COR-L47 (cell line): ENCODE results near the gene MAPK4.
"Not testable (repeated sequence)": the region's sequence is repeated elsewhere in the genome, so short reads cannot be mapped to it uniquely, and the experiment has no call there.

Experiments
- DNase-seq: peaks from one replicate; lab custom pipeline; 2025; lab: John Stamatoyannopoulos, UW

MAPK4 gene

DNA sequence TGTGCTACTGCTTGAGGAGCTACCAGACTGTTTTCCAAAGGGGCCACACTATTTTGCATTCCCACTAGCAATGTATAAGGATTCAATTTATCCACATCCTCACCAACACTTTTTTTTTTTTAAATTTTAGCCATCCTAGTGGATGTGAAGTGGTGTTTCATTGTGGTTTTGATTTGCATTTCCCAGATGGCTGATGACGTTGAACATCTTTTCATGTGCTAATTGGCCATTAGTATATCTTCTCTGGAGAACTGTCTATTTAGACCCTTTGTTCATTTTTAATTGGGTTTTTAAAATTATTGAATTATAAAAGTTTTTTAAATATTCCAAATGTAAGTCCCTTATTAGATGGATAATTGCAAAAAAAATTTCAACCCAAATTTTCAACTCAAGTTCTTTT, 121.1 kb downstream of the MAPK4 start:
- no peak for DNase-seq

DNA sequence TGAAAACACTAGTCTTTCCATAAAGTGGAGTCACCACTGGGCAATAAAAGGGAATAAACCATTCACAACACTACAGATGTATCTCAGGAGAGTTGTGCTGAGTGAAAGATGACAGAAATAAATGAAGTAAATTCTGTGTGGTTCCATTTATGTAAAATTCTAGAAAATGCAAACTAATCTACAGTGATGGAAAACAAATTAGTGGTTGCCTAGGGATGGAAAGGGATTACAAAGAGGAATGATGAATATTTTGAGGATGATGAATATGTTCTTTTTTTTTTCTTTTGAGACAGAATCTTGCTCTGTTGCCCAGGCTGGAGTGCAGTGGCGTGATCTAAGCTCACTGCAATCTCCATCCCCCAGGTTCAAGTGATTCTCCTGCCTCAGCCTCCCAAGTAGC, 123.0 kb downstream of the MAPK4 start:
- no peak for DNase-seq

DNA sequence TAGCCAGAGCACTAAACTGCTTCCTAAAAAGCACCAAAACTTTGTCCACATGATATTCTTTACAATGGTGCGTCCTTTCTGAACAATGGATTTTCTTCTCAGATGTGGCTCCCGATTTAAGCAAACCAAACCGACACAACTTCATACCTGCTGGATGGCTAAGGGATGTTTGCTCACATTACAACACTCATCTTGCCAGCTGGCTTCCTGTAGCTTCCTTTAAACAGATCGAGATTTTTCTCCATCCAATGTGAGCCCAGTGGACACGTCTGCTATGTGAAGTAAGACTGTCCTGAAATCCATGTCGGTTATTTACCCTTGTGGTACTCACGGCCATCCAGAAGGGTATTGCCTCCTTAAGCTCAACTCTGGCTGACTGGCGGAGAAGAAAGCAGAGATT, 126.5 kb downstream of the MAPK4 start:
- DNase-seq, result no peak

DNA sequence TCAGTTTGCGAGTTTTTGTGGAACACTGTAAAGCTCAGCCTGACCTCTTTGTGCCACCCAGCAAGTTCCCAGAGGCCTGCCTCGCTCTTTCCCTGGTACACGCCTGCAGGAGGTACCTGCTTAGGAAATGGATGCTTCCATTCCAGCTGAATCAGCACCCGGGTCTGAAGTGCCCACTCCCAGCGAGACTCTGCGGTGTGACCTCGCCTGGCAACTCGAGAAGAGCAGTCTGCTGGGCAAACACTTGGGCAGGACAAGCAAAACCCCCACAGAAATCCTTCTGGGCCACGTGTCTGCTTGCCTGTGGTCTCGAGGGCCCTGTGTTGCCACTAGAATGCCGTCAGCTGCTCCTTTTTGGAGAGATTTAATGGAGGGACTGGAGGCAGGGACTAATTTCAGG, 127.6 kb downstream of the MAPK4 start:
- DNase-seq, result no peak

DNA sequence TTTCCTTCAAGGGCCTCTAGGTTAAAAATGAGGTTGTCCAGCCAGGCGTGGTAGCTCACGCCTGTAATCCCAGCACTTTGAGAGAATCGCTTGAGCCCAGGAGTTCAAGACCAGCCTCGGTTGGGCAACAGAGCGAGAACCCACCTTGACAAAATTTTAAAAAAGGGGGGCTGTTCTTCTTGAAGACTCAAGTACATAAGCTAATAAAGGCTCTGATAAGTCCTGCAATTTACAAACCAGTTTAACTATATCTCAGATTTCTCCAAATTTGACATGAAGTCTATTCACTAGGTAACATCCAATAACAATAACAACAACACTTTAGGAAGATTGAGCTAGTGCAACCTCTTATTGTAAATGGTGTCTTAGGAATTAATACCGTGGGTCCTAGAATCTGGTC, 129.7 kb downstream of the MAPK4 start:
- no peak for DNase-seq

DNA sequence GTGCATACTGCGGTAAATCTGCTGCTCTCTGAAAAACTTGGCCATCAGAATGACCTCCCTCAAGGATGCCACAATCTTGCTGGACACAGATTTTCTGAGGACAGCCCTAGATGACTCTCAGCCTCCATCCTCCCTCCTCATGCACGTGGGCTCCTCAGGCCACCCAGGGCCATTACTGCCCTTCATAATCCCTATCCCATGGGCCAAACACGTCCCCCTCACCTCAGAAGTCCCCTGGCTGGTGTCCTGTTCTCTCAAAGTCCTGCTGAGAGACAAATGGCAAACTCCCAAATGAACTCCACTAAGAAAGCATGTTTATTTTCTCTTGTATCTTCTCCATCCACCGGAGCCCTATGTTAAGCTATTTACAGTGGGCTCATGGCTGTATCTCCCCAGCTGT, 134.3 kb downstream of the MAPK4 start:
- DNase-seq, result no peak

DNA sequence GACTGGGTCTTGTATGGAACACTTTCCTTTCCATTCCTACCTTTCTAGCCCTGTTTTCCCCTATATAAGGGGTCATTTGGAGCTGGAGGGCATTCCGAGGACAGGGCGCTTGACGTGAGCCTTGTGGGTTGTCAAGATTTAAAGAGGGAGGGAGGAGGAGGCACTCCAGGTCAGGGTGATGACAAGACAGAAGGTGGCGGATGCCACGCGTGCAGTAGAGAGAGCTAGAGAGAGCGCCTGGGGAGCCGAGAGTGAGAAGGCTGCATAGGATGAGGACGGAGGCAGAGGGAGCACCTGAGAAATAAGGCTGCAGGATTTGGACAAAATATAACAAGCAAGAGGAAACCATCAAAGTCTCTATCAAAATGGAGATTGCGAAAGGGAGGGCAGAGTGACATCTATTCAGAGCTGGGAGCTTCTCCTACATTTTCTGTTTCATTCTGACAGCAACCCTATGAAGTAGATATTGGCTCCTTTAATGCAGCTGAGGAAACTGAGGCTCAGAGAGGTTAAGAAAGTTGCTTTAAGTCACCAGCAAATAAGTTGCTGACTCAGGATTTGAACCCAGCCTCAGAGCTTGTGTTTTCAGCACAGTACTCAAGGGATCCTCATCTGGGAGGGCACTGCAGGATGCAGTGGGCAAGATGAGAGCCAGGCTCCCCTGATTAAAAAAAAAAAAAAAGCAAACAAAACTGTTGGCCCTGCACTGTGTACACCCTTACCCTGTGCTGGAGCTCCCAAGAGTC, 135.7 kb downstream of the MAPK4 start:
- no peak for DNase-seq

DNA sequence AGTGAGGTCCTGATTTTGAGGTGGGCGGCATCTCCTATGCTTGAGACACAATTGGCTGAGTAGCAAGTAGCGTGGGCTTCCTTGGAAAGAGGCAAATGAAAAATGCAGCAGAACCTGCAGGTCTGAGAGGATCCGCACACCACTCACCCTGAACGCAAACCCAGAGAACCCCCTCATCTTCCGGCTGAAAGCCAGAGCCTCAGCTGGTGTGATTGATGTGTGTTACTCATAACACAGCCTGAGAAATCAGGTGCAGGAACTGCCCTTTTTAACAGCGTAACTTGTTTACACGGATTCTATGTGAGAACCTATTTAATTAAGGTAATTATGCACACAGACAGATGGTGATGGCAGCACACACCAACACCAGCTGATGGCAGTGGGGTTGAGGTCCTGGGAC, 136.5 kb downstream of the MAPK4 start:
- DNase-seq, result peak; percentile 50

DNA sequence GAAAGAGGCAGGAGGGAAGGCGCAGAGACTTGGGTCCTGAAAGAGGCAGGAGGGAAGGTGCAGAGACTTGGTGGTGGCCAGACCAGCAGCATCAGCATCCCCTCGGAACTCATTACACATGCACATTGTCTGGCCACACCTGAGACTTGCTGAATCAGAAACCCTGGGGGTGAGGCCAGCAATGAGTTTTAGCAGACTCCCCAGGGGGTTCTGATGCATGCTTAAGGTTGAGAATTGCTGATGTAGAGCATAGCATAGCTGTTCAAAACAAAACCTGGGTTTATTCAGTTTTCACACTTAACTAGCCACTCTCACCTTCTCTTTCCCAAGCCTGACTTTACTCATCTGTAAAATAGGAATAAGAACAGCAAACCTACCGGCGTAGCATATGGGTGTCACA, 137.0 kb downstream of the MAPK4 start:
- DNase-seq, result peak; percentile 41

DNA sequence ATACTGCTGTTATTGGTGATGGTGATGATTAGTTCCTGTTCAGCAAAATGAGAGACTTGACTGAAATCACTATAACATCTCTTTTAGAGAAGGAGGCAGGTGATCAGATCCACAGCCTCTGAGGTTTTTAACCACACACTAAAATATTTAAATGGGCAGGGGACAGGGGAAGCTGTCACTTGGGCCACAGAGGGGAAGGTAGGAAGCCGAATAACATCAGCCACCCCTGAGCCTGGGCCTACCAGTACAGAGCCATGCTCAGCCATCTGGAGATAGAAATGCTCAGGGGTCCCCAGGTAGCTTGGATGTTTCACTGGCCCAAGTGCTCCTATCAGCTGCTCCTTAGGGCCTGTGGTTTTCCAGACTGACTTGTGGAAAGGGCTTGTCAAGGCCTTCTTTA, 137.6 kb downstream of the MAPK4 start:
- no peak for DNase-seq

DNA sequence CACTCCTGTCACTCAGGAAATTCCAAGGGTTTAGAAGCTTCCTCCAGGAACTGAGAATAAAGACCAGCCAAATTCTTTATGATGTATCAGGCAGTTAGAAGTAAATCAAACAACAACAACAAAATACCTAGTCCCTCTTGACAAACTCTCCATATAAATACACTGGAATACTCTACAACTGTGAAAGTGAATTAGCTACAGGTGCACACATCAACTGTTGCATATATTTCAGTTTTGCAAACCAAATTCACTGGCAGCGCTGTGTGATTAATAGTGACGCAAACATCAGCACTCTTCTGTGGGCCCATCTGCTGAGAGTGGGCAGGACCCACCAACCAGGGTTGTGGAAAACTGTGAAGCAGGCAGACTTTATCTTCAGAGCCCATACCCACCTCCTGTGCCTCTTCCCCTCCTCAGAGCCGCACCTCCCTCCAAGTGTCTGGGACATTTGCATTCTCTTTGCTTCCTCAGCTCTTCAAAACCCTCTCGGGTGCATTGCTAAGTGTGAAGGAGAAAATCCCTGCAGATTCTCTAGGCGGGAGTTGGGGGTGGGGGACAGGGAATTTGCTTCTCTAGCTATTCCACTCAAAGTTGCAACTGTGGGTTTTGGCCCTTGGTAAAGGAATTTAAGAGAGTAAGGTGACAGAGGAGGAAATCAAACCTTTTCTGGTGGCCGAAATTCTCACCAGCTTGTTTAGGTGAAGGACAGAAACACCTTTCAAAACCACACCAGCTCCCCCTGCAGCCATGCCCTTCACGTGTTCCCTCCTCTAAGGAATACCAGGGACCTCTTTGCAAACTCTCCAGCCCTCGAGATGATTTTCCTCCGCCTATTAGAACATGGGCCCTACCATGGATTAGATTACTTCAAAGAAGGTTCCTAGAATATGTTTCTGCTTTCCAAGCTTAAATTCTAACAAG, 140.6 kb downstream of the MAPK4 start:
- no peak for DNase-seq

DNA sequence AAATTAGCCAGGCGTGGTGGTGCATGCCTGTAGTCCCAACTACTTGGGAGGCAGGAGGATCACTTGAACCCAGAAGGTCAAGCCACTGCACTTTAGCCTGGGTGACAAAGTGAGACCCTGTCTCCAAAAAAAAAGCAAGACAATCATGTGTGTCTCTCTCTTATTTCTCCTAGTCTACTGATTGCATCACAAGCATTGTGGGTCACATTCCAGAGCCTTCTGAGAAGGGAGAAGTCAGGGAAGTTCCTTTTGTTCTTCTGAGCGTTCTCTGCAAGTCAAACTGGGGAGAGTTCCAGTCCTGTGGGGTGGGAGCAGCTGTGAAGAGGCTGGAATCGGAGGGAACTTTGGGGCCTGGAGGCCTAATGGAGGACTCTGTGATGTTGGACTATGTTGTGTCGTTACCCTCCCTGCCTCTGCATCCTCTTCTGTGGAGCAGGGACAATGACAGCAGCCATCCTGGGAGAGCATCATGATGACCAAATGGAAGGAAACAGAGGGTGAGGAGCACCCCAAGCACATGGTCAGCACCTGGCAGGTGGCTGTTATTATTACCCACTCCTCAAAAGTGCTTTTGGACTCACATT, 144.6 kb downstream of the MAPK4 start:
- no peak for DNase-seq

DNA sequence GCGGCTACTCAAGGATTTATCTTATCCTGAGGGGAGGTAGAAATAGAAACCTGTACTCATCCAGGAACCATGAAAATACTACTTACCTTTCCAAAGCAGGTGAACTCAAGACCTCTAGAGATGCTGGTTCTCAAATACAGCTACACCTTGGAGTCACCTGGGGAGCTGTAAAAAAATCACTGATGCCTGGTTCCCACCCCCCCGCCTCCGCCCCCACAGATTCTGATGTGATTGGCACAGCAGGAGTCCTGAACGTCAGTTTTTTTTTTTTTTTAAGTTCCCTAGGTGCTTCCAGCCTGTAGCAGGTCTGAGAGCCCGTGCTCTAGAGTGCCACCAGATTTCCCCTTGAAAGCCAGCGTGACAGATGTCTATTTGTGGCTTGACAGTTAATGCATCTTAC, 146.3 kb downstream of the MAPK4 start:
- DNase-seq, result peak; percentile 85

DNA sequence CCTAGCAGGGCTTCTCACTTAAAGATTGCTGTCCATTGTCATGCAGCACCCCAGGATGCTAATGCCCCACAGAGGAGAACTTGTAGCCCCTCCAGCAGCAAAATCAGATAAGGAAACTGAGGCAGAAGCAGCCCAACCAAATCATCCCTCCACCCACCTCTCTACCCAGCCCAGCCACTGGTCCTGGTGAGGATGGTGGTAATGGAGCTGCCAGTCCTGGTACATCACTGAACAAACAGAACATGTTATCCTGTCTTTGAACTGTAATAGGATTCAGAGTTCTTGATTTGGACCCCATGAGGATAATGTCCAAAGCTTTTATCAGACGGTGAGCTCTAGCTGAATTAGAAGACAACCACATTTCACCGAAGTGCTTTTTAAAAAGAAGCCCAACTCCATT, 146.8 kb downstream of the MAPK4 start:
- no peak for DNase-seq

DNA sequence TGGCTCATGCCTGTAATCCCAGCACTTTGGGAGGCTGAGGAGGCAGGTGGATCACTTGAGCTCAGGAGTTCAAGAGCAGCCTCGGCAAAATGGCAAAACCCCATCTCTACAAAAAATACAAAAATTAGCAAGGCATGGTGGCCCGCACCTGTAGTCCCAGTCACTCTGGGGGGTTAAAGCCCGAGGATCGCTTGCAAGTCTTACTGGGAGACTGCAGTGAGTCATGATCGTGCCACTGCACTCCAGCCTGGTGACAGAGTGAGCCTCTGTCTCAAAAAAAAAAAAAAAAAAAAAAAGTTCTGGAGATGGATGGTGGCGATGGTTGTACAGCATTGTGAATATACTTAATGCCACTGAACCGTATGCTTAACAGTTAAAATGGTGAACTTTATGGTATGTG, 147.4 kb downstream of the MAPK4 start:
- not testable (repeated sequence) for DNase-seq

DNA sequence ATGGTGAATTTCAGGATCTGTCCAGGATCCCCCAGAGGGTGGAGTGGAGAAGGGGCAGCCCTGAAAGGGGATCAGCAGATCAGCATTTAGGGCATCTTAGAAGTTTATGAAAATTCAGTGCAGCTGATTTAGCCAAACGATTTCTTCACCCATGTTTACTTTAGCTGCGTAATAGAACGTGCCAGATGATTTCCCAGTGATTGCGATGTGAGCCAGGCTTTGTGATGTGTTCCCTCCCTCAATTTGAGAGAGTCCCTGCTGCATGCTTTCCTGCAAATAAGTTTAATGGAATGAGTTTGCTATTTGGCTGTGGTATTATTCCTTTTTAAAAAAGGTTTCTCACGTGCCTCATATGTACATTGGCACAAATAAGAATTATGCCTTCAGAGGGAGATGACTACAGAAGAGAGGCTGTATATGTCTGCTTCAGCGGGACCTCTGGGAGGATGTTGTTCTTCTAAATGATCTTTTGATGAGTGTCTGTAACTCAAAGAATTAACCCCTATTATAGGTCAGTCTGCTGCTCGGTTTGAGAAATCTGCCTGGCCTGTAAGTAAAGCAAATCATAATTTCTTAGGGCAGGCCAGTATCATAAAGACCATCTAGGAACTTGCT, 148.1 kb downstream of the MAPK4 start:
- DNase-seq, result peak; percentile 47

DNA sequence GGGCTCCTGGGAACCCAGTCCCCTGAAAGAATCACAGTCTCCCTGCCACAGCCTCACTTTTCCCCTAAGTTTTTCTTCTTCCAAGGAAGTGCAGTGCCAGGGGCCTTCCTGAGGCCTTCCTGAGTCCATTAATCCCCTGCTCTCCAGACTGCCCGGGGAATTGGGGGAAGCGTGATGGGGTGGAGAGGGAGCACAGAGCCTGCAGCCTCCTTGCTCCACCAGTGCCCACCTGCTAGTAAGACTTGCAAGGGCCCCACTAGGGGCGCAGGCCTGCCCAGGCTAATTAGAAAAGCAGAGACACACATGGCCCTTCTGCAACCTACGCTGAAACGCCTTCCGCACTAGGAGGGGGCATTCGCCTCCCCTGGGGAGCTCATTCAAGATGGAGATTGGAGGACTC, 149.3 kb downstream of the MAPK4 start:
- no peak for DNase-seq

DNA sequence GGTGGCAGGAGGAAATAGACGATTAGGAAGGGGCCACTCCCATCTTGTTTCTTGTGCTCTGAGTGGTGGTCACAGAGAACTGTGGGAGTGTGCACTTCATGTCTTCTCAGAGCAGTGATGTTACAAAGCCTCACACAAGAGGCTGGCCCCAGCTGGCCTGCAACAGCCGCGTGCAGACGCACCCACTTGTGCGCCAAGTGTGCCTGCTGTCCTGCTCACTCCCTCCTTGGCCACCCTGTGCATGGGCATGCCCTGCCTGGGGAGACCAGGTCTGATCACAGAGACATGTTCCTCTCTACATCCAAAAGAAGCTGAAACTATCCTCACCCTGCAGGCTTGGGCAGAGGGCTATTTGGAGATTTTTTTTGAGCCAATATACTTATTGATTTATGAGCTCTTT, 151.5 kb downstream of the MAPK4 start:
- peak; percentile 91 for DNase-seq

DNA sequence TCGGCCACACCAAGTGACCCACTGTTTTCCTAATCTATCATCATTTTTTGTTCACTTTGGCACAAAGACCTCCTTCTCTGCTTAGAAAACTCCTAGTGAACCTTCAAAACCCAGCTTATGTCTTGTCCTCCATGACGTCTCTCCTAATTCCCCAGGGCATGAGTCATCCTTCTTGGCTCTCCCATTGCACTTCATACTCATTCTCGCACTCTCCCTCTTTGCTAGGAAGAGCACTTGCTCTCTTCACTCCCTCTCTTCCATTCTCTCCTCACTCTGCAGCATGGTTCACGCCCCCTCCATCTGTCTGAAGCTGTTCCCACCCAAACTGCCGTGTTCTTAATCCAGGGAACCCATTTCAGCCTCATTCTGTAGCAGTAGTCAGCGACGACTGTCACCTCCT, 156.0 kb downstream of the MAPK4 start:
- DNase-seq, result no peak

DNA sequence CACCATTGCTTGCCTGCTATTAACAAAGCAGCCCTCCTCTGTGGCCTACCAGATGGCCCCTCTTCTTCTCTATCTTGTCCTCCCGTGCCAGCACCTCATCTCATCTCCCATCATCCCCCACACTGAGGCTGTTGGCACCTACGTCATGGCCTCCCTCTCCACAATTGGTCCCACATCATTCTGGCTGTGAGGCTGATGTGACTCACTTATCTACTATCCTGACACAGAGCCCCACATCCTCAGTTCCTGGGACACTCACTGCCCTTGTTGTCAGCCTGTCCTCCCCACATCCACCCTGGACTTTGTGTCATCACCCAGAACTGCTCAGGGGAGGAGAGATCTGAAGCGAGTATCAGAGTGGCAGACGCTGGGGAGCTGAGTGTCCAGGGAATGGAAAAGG, 157.0 kb downstream of the MAPK4 start:
- no peak for DNase-seq

DNA sequence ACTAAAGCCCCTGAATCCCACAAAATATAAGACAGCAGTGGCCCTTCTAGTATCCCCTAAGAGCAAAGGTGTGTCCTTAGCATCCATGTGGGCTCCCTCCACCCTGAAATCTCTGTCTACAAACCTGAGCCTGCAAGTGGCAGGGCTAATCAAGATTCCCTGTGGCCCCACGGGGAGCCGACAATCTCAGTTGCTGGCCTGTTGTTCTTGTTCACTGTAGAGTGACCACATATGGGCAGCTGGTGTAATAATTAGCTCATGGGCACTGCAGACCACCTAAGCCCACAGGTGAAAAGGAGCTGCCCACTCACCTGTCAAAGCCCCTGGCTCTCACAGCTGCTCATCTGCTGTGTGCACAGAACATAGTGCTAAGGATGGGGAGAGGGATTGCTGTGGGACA, 157.7 kb downstream of the MAPK4 start:
- DNase-seq, result no peak

DNA sequence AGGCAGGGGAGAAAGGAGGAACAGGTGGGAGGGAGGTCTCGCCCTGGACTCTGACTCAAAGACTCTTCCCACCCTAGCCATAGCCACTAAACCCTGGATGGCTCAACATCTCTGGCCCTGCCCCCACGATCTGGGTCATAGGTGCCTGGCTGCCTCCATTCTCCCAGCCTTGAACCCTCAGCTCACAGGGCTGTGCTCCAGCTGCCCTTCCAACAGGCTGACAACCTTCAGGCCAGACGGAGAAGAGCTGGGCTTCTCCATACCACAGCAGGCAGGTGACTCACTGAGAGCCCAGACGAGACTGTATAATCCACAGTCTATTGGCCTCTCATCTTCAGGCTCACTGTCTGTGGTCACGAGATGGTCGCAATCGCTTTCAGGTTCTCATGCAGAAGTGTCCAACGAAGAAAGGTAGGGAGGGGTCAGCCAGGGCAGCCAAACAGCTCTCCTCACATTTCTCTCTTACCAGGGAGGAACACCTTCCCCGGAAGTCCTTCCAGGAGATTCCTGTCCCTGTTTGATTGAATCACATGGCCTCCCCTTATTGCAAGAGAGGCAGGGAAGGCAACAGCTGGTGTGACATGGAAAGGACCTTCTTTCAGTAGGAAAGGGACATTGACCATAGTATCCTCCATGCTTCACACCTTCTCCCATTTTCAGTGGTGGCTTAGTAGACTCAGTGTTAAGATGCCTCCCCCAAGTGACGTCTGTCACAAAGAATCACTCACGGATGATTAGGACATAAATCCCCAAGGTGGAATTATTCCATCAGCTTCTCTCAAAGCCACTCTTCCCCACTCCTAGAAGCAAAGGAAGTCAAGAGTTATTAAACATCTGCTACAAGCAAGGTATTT, 159.8 kb downstream of the MAPK4 start:
- no peak for DNase-seq
